PFSK-1 (cell line): ENCODE measurements around the gene RIN3.

Experiments used
- FOXP2 ChIP-seq: optimal IDR thresholded peaks from 2 replicates; pipeline ENCODE3; 2011; ENCODE audit warnings: borderline replicate concordance, control low read depth, inconsistent platforms; ENCODE audit not compliant: insufficient read depth; ENCODE audit errors: extremely low read length, extremely low read depth
- POLR2AphosphoS5 ChIP-seq: IDR thresholded peaks from 2 replicates; pipeline ENCODE4 v1.6.1; 2012; ENCODE audit warnings: low read depth, mild to moderate bottlenecking, control low read depth, low read length, moderate library complexity
- SIN3A ChIP-seq: IDR thresholded peaks from 2 replicates; pipeline ENCODE4 v1.6.1; 2012; ENCODE audit warnings: mild to moderate bottlenecking, low read length, moderate library complexity, borderline replicate concordance; ENCODE audit not compliant: insufficient read depth
- TAF1 ChIP-seq: IDR thresholded peaks from 2 replicates; pipeline ENCODE4 v1.6.1; 2012; ENCODE audit warnings: low read length, control low read depth, borderline replicate concordance; ENCODE audit not compliant: insufficient read depth
- TF ChIP-seq, protein P1 (sequence below), 2 experiments: IDR thresholded peaks; 2 replicates each; pipeline versions ENCODE4 v1.6.1 to v1.8.0; 2011 to 2012; ENCODE audit warnings: low read depth in 2 of 2, low read length in 2 of 2, control low read depth in 1 of 2, inconsistent platforms in 1 of 2, mild to moderate bottlenecking in 1 of 2, moderate library complexity in 1 of 2; ENCODE audit not compliant: insufficient read depth in 1 of 2

GRCh38 chr14:92706386-92706785 lies 192.8 kb downstream of the RIN3 start:
- TF ChIP-seq, protein P1, sequence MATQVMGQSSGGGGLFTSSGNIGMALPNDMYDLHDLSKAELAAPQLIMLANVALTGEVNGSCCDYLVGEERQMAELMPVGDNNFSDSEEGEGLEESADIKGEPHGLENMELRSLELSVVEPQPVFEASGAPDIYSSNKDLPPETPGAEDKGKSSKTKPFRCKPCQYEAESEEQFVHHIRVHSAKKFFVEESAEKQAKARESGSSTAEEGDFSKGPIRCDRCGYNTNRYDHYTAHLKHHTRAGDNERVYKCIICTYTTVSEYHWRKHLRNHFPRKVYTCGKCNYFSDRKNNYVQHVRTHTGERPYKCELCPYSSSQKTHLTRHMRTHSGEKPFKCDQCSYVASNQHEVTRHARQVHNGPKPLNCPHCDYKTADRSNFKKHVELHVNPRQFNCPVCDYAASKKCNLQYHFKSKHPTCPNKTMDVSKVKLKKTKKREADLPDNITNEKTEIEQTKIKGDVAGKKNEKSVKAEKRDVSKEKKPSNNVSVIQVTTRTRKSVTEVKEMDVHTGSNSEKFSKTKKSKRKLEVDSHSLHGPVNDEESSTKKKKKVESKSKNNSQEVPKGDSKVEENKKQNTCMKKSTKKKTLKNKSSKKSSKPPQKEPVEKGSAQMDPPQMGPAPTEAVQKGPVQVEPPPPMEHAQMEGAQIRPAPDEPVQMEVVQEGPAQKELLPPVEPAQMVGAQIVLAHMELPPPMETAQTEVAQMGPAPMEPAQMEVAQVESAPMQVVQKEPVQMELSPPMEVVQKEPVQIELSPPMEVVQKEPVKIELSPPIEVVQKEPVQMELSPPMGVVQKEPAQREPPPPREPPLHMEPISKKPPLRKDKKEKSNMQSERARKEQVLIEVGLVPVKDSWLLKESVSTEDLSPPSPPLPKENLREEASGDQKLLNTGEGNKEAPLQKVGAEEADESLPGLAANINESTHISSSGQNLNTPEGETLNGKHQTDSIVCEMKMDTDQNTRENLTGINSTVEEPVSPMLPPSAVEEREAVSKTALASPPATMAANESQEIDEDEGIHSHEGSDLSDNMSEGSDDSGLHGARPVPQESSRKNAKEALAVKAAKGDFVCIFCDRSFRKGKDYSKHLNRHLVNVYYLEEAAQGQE (IDR thresholded peaks at IDR 0.05; ENCODE audit: insufficient read depth in 1 of 2, low read depth in 2 of 2, low read length in 2 of 2): no peak
- no peak for TF ChIP-seq POLR2AphosphoS5
- TF ChIP-seq TAF1: no peak
- TF ChIP-seq SIN3A: no peak
- TF ChIP-seq FOXP2: no peak
